K562 treated with DMSO at 1 percent for 48 hours (cell line): ENCODE results near the gene BMP5. TPM values are rescaled to one million over a fixed set of nuclear protein-coding genes. Genes with fewer than 3 reads are reported as not detected.

Source experiments
- total RNA-seq: library from RNA; unstranded; fragments of 300-600 nt; gene quantifications from 2 replicates; pipeline ENCODE4 v1.2.3, GENCODE V29; 2022; ENCODE audit warnings: low replicate concordance; ENCODE audit errors: extremely low read depth

Gene BMP5
- total RNA-seq: not detected in 2 replicates

DNA sequence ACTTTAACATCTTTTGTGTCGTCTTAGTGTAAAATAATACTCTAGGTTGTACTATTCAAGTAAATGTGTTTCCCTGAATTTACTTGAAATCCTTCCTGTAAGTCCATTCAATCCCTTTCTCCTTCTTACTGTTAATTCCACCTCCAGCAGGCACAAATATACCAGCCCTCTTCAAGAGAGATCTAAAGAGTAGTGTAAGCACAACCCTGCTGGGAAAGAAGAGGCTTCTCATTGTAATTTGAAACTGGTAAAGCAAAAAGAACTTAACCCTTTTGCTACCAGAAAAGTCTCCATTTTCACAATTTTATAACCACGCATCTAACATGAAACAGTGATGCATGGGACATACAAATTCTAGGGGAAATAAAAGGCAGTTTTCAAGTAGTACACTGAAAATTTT, at the start of gene BMP5:
Gene BMP5, minus strand, starts transcription at position 191 of the 400 bp plus-strand sequence. CDS start 725 bp downstream, outside the sequence.

